T follicular helper cell (primary cell): ENCODE results near the gene LZTS3.
"Not testable (repeated sequence)": the region's sequence is repeated elsewhere in the genome, so short reads cannot be mapped to it uniquely, and the experiment has no call there.

Source experiments
- DNase-seq: peaks from one replicate; pipeline ENCODE4 v3.0.0-alpha.2; 2020; ENCODE audit warnings: low read depth
- total RNA-seq, 2 experiments: gene quantifications; one replicate each; lab custom pipeline; 2026; lab: John Stamatoyannopoulos, UW

LZTS3 gene
- total RNA-seq, result 2.2 to 25.3 reads per million in 2 experiments

GRCh38 chr20:3172933-3173609 lies at the start of gene LZTS3:
LZTS3 (minus strand) TSS chr20:3173549; CDS start chr20:3167163, 6,386 bp downstream.
- DNase-seq, result peak; percentile 85

- DNase-seq, result no peak
Measured at GRCh38 chr20:3221398-3222226, 48.3 kb upstream of the LZTS3 start.

GRCh38 chr20:3218307-3218988 lies 45.1 kb upstream of the LZTS3 start:
- peak; percentile 65 for DNase-seq

GRCh38 chr20:3215359-3215917 lies 42.1 kb upstream of the LZTS3 start:
- DNase-seq, result not testable (repeated sequence)

- DNase-seq, result no peak
Measured at GRCh38 chr20:3213226-3213625, 39.9 kb upstream of the LZTS3 start.

GRCh38 chr20:3210346-3210745 lies 37.0 kb upstream of the LZTS3 start:
- no peak for DNase-seq

- no peak for DNase-seq
Measured at GRCh38 chr20:3209946-3210317, 36.6 kb upstream of the LZTS3 start.

- peak; percentile 26 for DNase-seq
Measured at GRCh38 chr20:3209257-3209945, 36.1 kb upstream of the LZTS3 start, which contains the start of gene ITPA. ITPA (plus strand) TSS chr20:3209498; CDS start chr20:3209552, 54 bp downstream.

- no peak for DNase-seq
Measured at GRCh38 chr20:3208786-3209256, 35.5 kb upstream of the LZTS3 start.

GRCh38 chr20:3204124-3204794 lies 30.9 kb upstream of the LZTS3 start, which contains the start of gene DDRGK1:
DDRGK1 (minus strand) TSS chr20:3204682; CDS start chr20:3204627, 55 bp downstream.
- peak; percentile 81 for DNase-seq

- no peak for DNase-seq
Measured at GRCh38 chr20:3203315-3204123, 30.2 kb upstream of the LZTS3 start.

GRCh38 chr20:3202965-3203314 lies 29.6 kb upstream of the LZTS3 start:
- no peak for DNase-seq

- DNase-seq, result no peak
Measured at GRCh38 chr20:3199976-3200755, 26.8 kb upstream of the LZTS3 start.

GRCh38 chr20:3199206-3199605 lies 25.9 kb upstream of the LZTS3 start:
- no peak for DNase-seq

GRCh38 chr20:3195590-3196237 lies 22.4 kb upstream of the LZTS3 start:
- no peak for DNase-seq

GRCh38 chr20:3194617-3195280 lies 21.4 kb upstream of the LZTS3 start:
- DNase-seq, result no peak

GRCh38 chr20:3193806-3194616 lies 20.7 kb upstream of the LZTS3 start:
- DNase-seq, result no peak
